Measurements from ENCODE around the gene LAMA2. TPM values are rescaled to one million over a fixed set of nuclear protein-coding genes. Genes with fewer than 3 reads are reported as not detected.

The LAMA2 gene
- total and polyA plus RNA-seq, 4 experiments from 2014 or later: 0.20 to 0.87 (median 0.43) TPM

GRCh38 chr6:129329678-129330077, 446.7 kb downstream of the LAMA2 start:
- ChIA-PET POLR2A (ENCODE audit: partially characterized antibody) (no interaction called here), CTCF (ENCODE audit: partially characterized antibody) (no interaction called here)
- Histone ChIP-seq H3K27ac (ENCODE audit: low read depth, low read length) (no peak overlapping the region), H3K27me3 (ENCODE audit: insufficient read depth, low read length) (no peaks in the 10 kb centered on the region), H3K36me3 (ENCODE audit: insufficient read depth, low read length) (no peaks in the 10 kb centered on the region), H3K4me3 (ENCODE audit: low read length in 2 of 2) (no peak overlapping the region), H3K4me1 (ENCODE audit: insufficient read depth, low read length) (no peaks in the 10 kb centered on the region), H3K9me3 (ENCODE audit: control insufficient read depth in 1 of 2, low read length in 2 of 2) (no peaks in the 10 kb centered on the region)
- H3K27ac Mint-ChIP-seq: no peak overlapping the region
- intact Hi-C loops (cut with micrococcal nuclease): no loop called here
- no peak for DNase-seq
- H3K27me3 Mint-ChIP-seq: no peaks in the 10 kb centered on the region
- no peaks in the 10 kb centered on the region for H3K36me3 Mint-ChIP-seq
- H3K4me1 Mint-ChIP-seq: peaks cover 0 to 4% (median 0%) of the 10 kb centered on the region in 4 donors
- H3K9me3 Mint-ChIP-seq: no peaks in the 10 kb centered on the region
- H3K4me3 Mint-ChIP-seq: no peak overlapping the region

- Mint-ChIP-seq H3K27me3 (peaks cover 0 to 1% of the 10 kb centered on the region in 2 donors), H3K27ac (no peak overlapping the region), H3K4me3 (no peak overlapping the region), H3K4me1 (peaks cover 0 to 4% (median 0%) of the 10 kb centered on the region in 4 donors), H3K36me3 (no peaks in the 10 kb centered on the region), H3K9me3 (peaks cover 0 to 2% (median 0%) of the 10 kb centered on the region in 8 donors)
- no peaks in the 10 kb centered on the region for H3K27me3 ChIP-seq (ENCODE audit: insufficient read depth, low read length)
- intact Hi-C loops (cut with micrococcal nuclease): no loop called here
- H3K27ac ChIP-seq (ENCODE audit: low read depth, low read length): no peak overlapping the region
- no peaks in the 10 kb centered on the region for H3K36me3 ChIP-seq (ENCODE audit: insufficient read depth, low read length)
- H3K4me3 ChIP-seq (ENCODE audit: low read length in 2 of 2): no peak overlapping the region
- H3K9me3 ChIP-seq (ENCODE audit: control insufficient read depth in 1 of 2, low read length in 2 of 2): no peaks in the 10 kb centered on the region
- no peak for DNase-seq
- no peaks in the 10 kb centered on the region for H3K4me1 ChIP-seq (ENCODE audit: insufficient read depth, low read length)
- CTCF ChIA-PET (ENCODE audit: partially characterized antibody): interaction anchor here (1.0 kb wide), 1 partner anchor 19 kb away, joined by 3 read pairs; no protein-coding TSS in a partner anchor
- POLR2A ChIA-PET (ENCODE audit: partially characterized antibody): no interaction called here
Measured at GRCh38 chr6:129331450-129332138, 448.7 kb downstream of the LAMA2 start.

DNA sequence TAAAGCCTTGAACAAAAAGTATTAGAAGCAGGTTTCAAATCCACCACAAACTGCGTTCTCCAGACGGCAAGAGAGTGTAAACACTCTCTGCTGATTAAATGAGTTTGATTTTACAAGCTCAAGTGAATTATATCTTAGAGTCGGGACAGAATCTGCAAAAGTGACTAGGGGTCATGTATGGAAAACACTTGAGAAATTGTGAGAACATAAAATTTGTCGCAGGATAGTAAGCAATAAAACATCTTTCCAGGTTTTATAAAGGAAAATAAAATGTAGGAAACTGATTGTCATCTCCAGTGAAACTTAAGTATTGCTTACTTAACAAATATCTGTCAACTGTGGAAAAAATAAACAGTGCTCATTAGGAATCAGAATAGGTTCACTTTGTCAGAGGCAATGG, 452.9 kb downstream of the LAMA2 start:
- POLR2A ChIA-PET (ENCODE audit: partially characterized antibody): no interaction called here
- Mint-ChIP-seq H3K27ac (no peak overlapping the region), H3K9me3 (peaks cover 0 to 4% (median 0%) of the 10 kb centered on the region in 8 donors), H3K36me3 (peaks cover 0 to 5% of the 10 kb centered on the region in 2 donors), H3K27me3 (peaks cover 6 to 10% of the 10 kb centered on the region in 2 donors), H3K4me1 (no peaks in the 10 kb centered on the region), H3K4me3 (no peak overlapping the region)
- intact Hi-C loops (cut with micrococcal nuclease): no loop called here
- CTCF ChIA-PET (ENCODE audit: partially characterized antibody): no interaction called here
- Histone ChIP-seq H3K4me3 (ENCODE audit: low read length in 2 of 2) (no peak overlapping the region), H3K9me3 (ENCODE audit: control insufficient read depth in 1 of 2, low read length in 2 of 2) (no peaks in the 10 kb centered on the region), H3K36me3 (ENCODE audit: insufficient read depth, low read length) (no peaks in the 10 kb centered on the region), H3K4me1 (ENCODE audit: insufficient read depth, low read length) (no peaks in the 10 kb centered on the region), H3K27me3 (ENCODE audit: insufficient read depth, low read length) (no peaks in the 10 kb centered on the region), H3K27ac (ENCODE audit: low read depth, low read length) (no peak overlapping the region)
- no peak for DNase-seq

DNA sequence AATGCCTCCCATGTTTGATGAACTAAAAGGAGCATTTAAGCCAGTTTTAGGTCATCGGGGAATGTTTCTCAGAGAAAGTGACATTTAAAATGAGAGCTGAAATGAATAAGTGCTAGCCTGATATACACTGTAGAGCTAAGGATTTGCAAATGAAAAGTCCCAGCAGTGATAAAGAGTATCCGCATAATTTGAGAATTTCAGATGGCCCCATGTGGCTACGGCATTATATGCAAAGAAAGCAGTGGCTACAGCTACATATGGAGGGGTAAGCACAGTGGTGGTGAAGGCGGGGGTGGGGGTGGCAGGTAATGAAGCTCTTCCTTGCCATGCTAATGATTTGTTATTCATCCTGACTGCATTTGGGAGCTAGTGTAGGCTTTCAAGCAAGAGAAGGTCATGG, 455.7 kb downstream of the LAMA2 start:
- no peaks in the 10 kb centered on the region for H3K36me3 ChIP-seq (ENCODE audit: insufficient read depth, low read length)
- H3K36me3 Mint-ChIP-seq: peaks cover 0 to 5% of the 10 kb centered on the region in 2 donors
- no peak overlapping the region for H3K4me3 ChIP-seq (ENCODE audit: low read length in 2 of 2)
- no peaks in the 10 kb centered on the region for H3K27me3 ChIP-seq (ENCODE audit: insufficient read depth, low read length)
- H3K27me3 Mint-ChIP-seq: peaks cover 6 to 15% of the 10 kb centered on the region in 2 donors
- CTCF ChIA-PET (ENCODE audit: partially characterized antibody): no interaction called here
- H3K4me1 ChIP-seq (ENCODE audit: insufficient read depth, low read length): no peaks in the 10 kb centered on the region
- POLR2A ChIA-PET (ENCODE audit: partially characterized antibody): no interaction called here
- H3K27ac Mint-ChIP-seq: no peak overlapping the region
- H3K27ac ChIP-seq (ENCODE audit: low read depth, low read length): no peak overlapping the region
- no peak overlapping the region for H3K4me3 Mint-ChIP-seq
- DNase-seq: no peak
- H3K9me3 Mint-ChIP-seq: peaks cover 0 to 4% (median 0%) of the 10 kb centered on the region in 8 donors
- intact Hi-C loops (cut with micrococcal nuclease): no loop called here
- no peaks in the 10 kb centered on the region for H3K9me3 ChIP-seq (ENCODE audit: control insufficient read depth in 1 of 2, low read length in 2 of 2)
- no peaks in the 10 kb centered on the region for H3K4me1 Mint-ChIP-seq

DNA sequence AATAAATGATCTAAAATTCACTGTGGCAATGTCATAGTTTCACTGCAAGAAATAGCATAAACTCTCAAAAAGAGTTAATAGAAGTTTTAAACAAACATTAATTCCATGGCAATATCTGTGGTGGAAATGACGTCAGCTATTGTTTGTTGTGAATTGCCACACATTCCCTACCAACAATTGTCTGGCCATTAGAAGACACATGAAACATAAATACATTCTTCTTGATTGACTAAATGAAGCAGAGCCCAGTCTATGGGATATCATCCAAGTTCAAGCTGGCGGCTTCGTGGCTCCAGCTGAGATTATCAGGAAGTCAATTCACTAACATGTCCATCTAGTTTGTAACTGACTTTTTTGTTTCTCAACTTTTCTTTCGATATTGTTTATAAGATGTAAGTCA, 458.0 kb downstream of the LAMA2 start:
- H3K36me3 ChIP-seq (ENCODE audit: insufficient read depth, low read length): no peaks in the 10 kb centered on the region
- no peaks in the 10 kb centered on the region for H3K4me1 ChIP-seq (ENCODE audit: insufficient read depth, low read length)
- no peak overlapping the region for H3K4me3 ChIP-seq (ENCODE audit: low read length in 2 of 2)
- H3K27ac ChIP-seq (ENCODE audit: low read depth, low read length): no peak overlapping the region
- H3K27me3 Mint-ChIP-seq: peaks cover 8 to 16% of the 10 kb centered on the region in 2 donors
- DNase-seq: no peak
- no peak overlapping the region for H3K4me3 Mint-ChIP-seq
- no peaks in the 10 kb centered on the region for H3K4me1 Mint-ChIP-seq
- CTCF ChIA-PET (ENCODE audit: partially characterized antibody): interaction anchor here (1.6 to 1.8 kb wide), 2 partner anchors 10 to 30 kb away, joined by 5 to 6 read pairs; no protein-coding TSS in a partner anchor
- intact Hi-C loops (cut with micrococcal nuclease): no loop called here
- POLR2A ChIA-PET (ENCODE audit: partially characterized antibody): no interaction called here
- H3K27ac Mint-ChIP-seq: no peak overlapping the region
- peaks cover 0 to 4% (median 0%) of the 10 kb centered on the region in 8 donors for H3K9me3 Mint-ChIP-seq
- no peaks in the 10 kb centered on the region for H3K9me3 ChIP-seq (ENCODE audit: control insufficient read depth in 1 of 2, low read length in 2 of 2)
- no peaks in the 10 kb centered on the region for H3K27me3 ChIP-seq (ENCODE audit: insufficient read depth, low read length)
- peaks cover 0 to 10% of the 10 kb centered on the region in 2 donors for H3K36me3 Mint-ChIP-seq

- no peak overlapping the region for H3K27ac Mint-ChIP-seq
- Histone ChIP-seq H3K36me3 (ENCODE audit: insufficient read depth, low read length) (no peaks in the 10 kb centered on the region), H3K27ac (ENCODE audit: low read depth, low read length) (no peak overlapping the region), H3K27me3 (ENCODE audit: insufficient read depth, low read length) (no peaks in the 10 kb centered on the region), H3K9me3 (ENCODE audit: control insufficient read depth in 1 of 2, low read length in 2 of 2) (no peaks in the 10 kb centered on the region), H3K4me1 (ENCODE audit: insufficient read depth, low read length) (no peaks in the 10 kb centered on the region), H3K4me3 (ENCODE audit: low read length in 2 of 2) (no peak overlapping the region)
- ChIA-PET POLR2A (ENCODE audit: partially characterized antibody) (no interaction called here), CTCF (ENCODE audit: partially characterized antibody) (interaction anchor here (1.8 kb wide), 1 partner anchor 8 kb away, joined by 5 read pairs; no protein-coding TSS in a partner anchor)
- DNase-seq: no peak
- H3K36me3 Mint-ChIP-seq: peaks cover 0 to 10% of the 10 kb centered on the region in 2 donors
- intact Hi-C loops (cut with micrococcal nuclease): no loop called here
- peaks cover 0 to 4% (median 0%) of the 10 kb centered on the region in 8 donors for H3K9me3 Mint-ChIP-seq
- peaks cover 8 to 15% of the 10 kb centered on the region in 2 donors for H3K27me3 Mint-ChIP-seq
- no peaks in the 10 kb centered on the region for H3K4me1 Mint-ChIP-seq
- H3K4me3 Mint-ChIP-seq: no peak overlapping the region
Measured at GRCh38 chr6:129342243-129342642, 459.3 kb downstream of the LAMA2 start.

DNA sequence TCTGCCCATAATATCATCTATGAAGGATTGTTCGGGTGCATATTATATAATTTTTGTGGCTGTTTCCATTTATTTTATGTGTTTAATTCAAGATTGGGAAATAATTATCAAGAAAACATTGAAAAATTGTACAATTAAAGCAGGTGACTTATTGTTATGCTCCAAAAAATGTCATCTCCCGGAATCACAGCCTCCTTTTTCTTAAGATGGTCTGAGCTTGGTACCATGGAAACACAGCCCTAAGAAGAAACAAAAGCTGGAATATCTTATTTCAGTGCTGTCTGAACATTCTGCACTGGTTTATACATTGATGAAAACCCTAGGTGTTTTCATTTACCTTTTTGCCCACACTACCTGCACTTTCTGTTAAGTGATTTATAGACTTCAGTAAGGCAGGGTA, 459.9 kb downstream of the LAMA2 start:
- Mint-ChIP-seq H3K4me1 (no peaks in the 10 kb centered on the region), H3K4me3 (no peak overlapping the region), H3K36me3 (peaks cover 0 to 10% of the 10 kb centered on the region in 2 donors), H3K27me3 (peaks cover 8 to 15% of the 10 kb centered on the region in 2 donors), H3K27ac (no peak overlapping the region), H3K9me3 (peaks cover 0 to 4% (median 0%) of the 10 kb centered on the region in 8 donors)
- Histone ChIP-seq H3K4me1 (ENCODE audit: insufficient read depth, low read length) (no peaks in the 10 kb centered on the region), H3K27me3 (ENCODE audit: insufficient read depth, low read length) (no peaks in the 10 kb centered on the region), H3K9me3 (ENCODE audit: control insufficient read depth in 1 of 2, low read length in 2 of 2) (no peaks in the 10 kb centered on the region), H3K36me3 (ENCODE audit: insufficient read depth, low read length) (no peaks in the 10 kb centered on the region), H3K27ac (ENCODE audit: low read depth, low read length) (no peak overlapping the region), H3K4me3 (ENCODE audit: low read length in 2 of 2) (no peak overlapping the region)
- intact Hi-C loops (cut with micrococcal nuclease): no loop called here
- ChIA-PET POLR2A (ENCODE audit: partially characterized antibody) (no interaction called here), CTCF (ENCODE audit: partially characterized antibody) (no interaction called here)
- no peak for DNase-seq

Data from CD4-positive, alpha-beta memory T cell (primary cell).